Neuronal stem cell (in vitro differentiated cells): ENCODE results near the gene KLK7.

Source experiments
- DNase-seq: peaks from one replicate; pipeline ENCODE4 v3.0.0-alpha.2; 2013; ENCODE audit warnings: low spot score
- H2AFZ ChIP-seq: one replicate; pipeline ENCODE4 v1.6.1; 2013; ENCODE audit warnings: mild to moderate bottlenecking, low read length, inconsistent platforms
- H2AK5ac ChIP-seq: 2 replicates; pipeline ENCODE4 v1.6.1; 2013; ENCODE audit warnings: low read depth, mild to moderate bottlenecking, inconsistent platforms, low read length, moderate library complexity, mixed read lengths
- H2BK120ac ChIP-seq: 2 replicates; pipeline ENCODE4 v1.6.1; 2013; ENCODE audit warnings: low read depth, mild to moderate bottlenecking, inconsistent platforms, low read length, moderate library complexity, mixed read lengths
- H2BK12ac ChIP-seq: one replicate; pipeline ENCODE4 v1.6.1; 2013; ENCODE audit warnings: low read length, inconsistent platforms
- H2BK15ac ChIP-seq: 2 replicates; pipeline ENCODE4 v1.6.1; 2013; ENCODE audit warnings: mild to moderate bottlenecking, low read length, inconsistent platforms, mixed read lengths
- H2BK5ac ChIP-seq: one replicate; pipeline ENCODE4 v1.6.1; 2013; ENCODE audit warnings: inconsistent platforms, mild to moderate bottlenecking, low read length, moderate library complexity
- H3K14ac ChIP-seq: one replicate; pipeline ENCODE4 v1.6.1; 2013; ENCODE audit warnings: low read length, inconsistent platforms
- H3K18ac ChIP-seq: 2 replicates; pipeline ENCODE4 v1.6.1; 2013; ENCODE audit warnings: low read length, inconsistent platforms
- H3K23ac ChIP-seq: 2 replicates; pipeline ENCODE4 v1.6.1; 2013; ENCODE audit warnings: low read depth, mild to moderate bottlenecking, mixed read lengths, low read length, inconsistent platforms; ENCODE audit not compliant: poor library complexity
- H3K27ac ChIP-seq: replicated peaks from 3 replicates; pipeline ENCODE4 v1.5.1; 2013; ENCODE audit warnings: low read length, inconsistent platforms
- H3K27me3 ChIP-seq, 3 experiments: 2 replicates each; pipeline ENCODE4 v1.6.1; 2013; ENCODE audit warnings: low read length in 3 of 3, mild to moderate bottlenecking in 2 of 3, inconsistent platforms in 1 of 3, low read depth in 1 of 3, mixed read lengths in 1 of 3, moderate library complexity in 1 of 3; ENCODE audit not compliant: control insufficient read depth in 3 of 3, insufficient read depth in 3 of 3
- H3K36me3 ChIP-seq, 2 donors: replicated peaks in 1 of 2; 2 replicates each; pipeline ENCODE4 v1.6.1; 2013; ENCODE audit warnings: low read length in 2 of 2; ENCODE audit not compliant: control insufficient read depth in 2 of 2, insufficient read depth in 2 of 2
- H3K4ac ChIP-seq: 2 replicates; pipeline ENCODE4 v1.6.1; 2013; ENCODE audit warnings: inconsistent platforms, mild to moderate bottlenecking, low read length, moderate library complexity
- H3K4me1 ChIP-seq, 2 donors: 1 replicate in 1 of 2; 2 replicates in 1 of 2; pipeline ENCODE4 v1.6.1; 2013; ENCODE audit warnings: low read length in 2 of 2, low read depth in 1 of 2; ENCODE audit not compliant: control insufficient read depth in 2 of 2, insufficient read depth in 1 of 2
- H3K4me2 ChIP-seq: one replicate; pipeline ENCODE4 v1.6.1; 2013; ENCODE audit warnings: mild to moderate bottlenecking, low read length, inconsistent platforms; ENCODE audit not compliant: insufficient read depth, poor library complexity, severe bottlenecking
- H3K4me3 ChIP-seq, 2 donors: 2 replicates each; pipeline ENCODE4 v1.5.1; 2013; ENCODE audit warnings: low read length in 2 of 2, mild to moderate bottlenecking in 2 of 2, inconsistent platforms in 1 of 2, moderate library complexity in 1 of 2
- H3K79me1 ChIP-seq: one replicate; pipeline ENCODE4 v1.6.1; 2013; ENCODE audit warnings: low read depth, mild to moderate bottlenecking, inconsistent platforms, low read length, moderate library complexity
- H3K9ac ChIP-seq: one replicate; pipeline ENCODE4 v1.6.1; 2013; ENCODE audit warnings: mild to moderate bottlenecking, low read depth, low read length, inconsistent platforms; ENCODE audit not compliant: poor library complexity
- H3K9me3 ChIP-seq, 2 donors: replicated peaks in 1 of 2; 2 replicates each; pipeline versions ENCODE3 to v1.6.1; 2013; ENCODE audit warnings: low read length in 2 of 2, mild to moderate bottlenecking in 2 of 2, inconsistent platforms in 1 of 2, low read depth in 1 of 2, mixed read lengths in 1 of 2, moderate library complexity in 1 of 2; ENCODE audit not compliant: control insufficient read depth in 2 of 2, insufficient read depth in 1 of 2
- H4K8ac ChIP-seq: one replicate; pipeline ENCODE4 v1.6.1; 2013; ENCODE audit warnings: low read depth, mild to moderate bottlenecking, inconsistent platforms, low read length, moderate library complexity
- H4K91ac ChIP-seq: one replicate; pipeline ENCODE4 v1.6.1; 2013; ENCODE audit warnings: low read length, low read depth, mild to moderate bottlenecking, inconsistent platforms; ENCODE audit not compliant: poor library complexity
- WGBS, 2 donors: extraction: QIAGEN DNeasy Blood & Tissue Kit; methylation state at CpG; one replicate each; pipeline ENCODE4 v1.1.7; 2013; ENCODE audit warnings: missing lambda C conversion rate in 2 of 2, mixed read lengths in 1 of 2; ENCODE audit not compliant: insufficient read length in 2 of 2, insufficient replicate concordance in 1 of 2; ENCODE audit errors: extremely low coverage in 2 of 2; 5-methylcytosine and 5-hydroxymethylcytosine counted together

The KLK7 gene

DNA sequence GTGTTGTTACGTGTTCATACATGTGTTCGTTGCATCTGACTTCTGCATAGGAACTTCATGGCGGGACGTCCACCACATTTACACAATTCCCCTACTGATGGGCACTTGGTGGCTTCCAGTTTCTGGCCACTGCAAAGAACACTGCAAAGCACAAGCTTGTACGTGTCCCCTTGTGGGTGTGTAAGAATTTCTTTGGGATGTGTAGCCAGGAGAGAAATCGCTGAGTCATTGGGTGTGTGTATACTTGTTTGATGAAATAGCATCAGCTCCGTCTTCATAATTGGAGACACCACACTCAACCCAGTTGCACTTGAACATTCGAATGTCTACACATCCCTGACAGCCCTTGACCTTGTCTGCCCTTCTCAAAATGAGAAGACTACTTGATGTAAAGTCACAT, 50.1 kb downstream of the KLK7 start:
- Histone ChIP-seq H3K23ac (no peak overlapping the region), H4K91ac (no peak overlapping the region), H3K79me1 (no peaks in the 10 kb centered on the region), H2BK12ac (no peak overlapping the region), H3K36me3 (no peaks in the 10 kb centered on the region), H3K4ac (no peak overlapping the region), H2AFZ (no peak overlapping the region), H3K14ac (no peak overlapping the region), H3K4me1 (no peaks in the 10 kb centered on the region), H3K9ac (no peak overlapping the region), H3K9me3 (peaks cover 0 to 2% of the 10 kb centered on the region in 2 donors), H2BK15ac (no peak overlapping the region), H2BK120ac (no peak overlapping the region), H3K4me2 (no peak overlapping the region), H3K27ac (no peak overlapping the region), H2AK5ac (no peak overlapping the region), H2BK5ac (no peak overlapping the region), H3K18ac (no peak overlapping the region), H3K27me3 (peaks cover 0 to 5% (median 0%) of the 10 kb centered on the region in 3 experiments), H4K8ac (no peak overlapping the region), H3K4me3 (no peak overlapping the region)
- WGBS, 2 donors, result no CpG with 5 or more reads among the region's 8 CpGs
- DNase-seq, result no peak

- H3K27ac ChIP-seq, result no peak overlapping the region
- no peak overlapping the region for H2AK5ac ChIP-seq
- H2BK5ac ChIP-seq, result no peak overlapping the region
- H3K4me3 ChIP-seq, result no peak overlapping the region
- no peaks in the 10 kb centered on the region for H3K36me3 ChIP-seq
- DNase-seq, result no peak
- H3K23ac ChIP-seq, result no peak overlapping the region
- H3K4me1 ChIP-seq, result no peaks in the 10 kb centered on the region
- H2BK15ac ChIP-seq, result no peak overlapping the region
- no peak overlapping the region for H3K14ac ChIP-seq
- no peak overlapping the region for H3K9ac ChIP-seq
- H3K27me3 ChIP-seq, result peaks cover 0 to 5% (median 0%) of the 10 kb centered on the region in 3 experiments
- H3K79me1 ChIP-seq, result no peaks in the 10 kb centered on the region
- no CpG with 5 or more reads among the region's 4 CpGs for WGBS, 2 donors
- H3K18ac ChIP-seq, result no peak overlapping the region
- no peak overlapping the region for H4K8ac ChIP-seq
- no peak overlapping the region for H2AFZ ChIP-seq
- no peak overlapping the region for H2BK12ac ChIP-seq
- no peak overlapping the region for H4K91ac ChIP-seq
- H2BK120ac ChIP-seq, result no peak overlapping the region
- peaks cover 0 to 2% of the 10 kb centered on the region in 2 donors for H3K9me3 ChIP-seq
- H3K4ac ChIP-seq, result no peak overlapping the region
- H3K4me2 ChIP-seq, result no peak overlapping the region
These were observed 51.0 kb downstream of the KLK7 start for GRCh38 chr19:50932690-50933083.

- no CpG with 5 or more reads among the region's 11 CpGs for WGBS, 2 donors
- Histone ChIP-seq H3K4me2 (no peak overlapping the region), H3K4ac (no peak overlapping the region), H3K18ac (no peak overlapping the region), H3K79me1 (no peaks in the 10 kb centered on the region), H2AFZ (no peak overlapping the region), H2BK120ac (no peak overlapping the region), H2BK12ac (no peak overlapping the region), H2BK15ac (no peak overlapping the region), H4K91ac (no peak overlapping the region), H2BK5ac (no peak overlapping the region), H4K8ac (no peak overlapping the region), H3K14ac (no peak overlapping the region), H3K4me1 (no peaks in the 10 kb centered on the region), H2AK5ac (no peak overlapping the region), H3K27me3 (peaks cover 0 to 5% (median 0%) of the 10 kb centered on the region in 3 experiments), H3K9me3 (peaks cover 0 to 2% of the 10 kb centered on the region in 2 donors), H3K36me3 (no peaks in the 10 kb centered on the region), H3K27ac (no peak overlapping the region), H3K9ac (no peak overlapping the region), H3K23ac (no peak overlapping the region), H3K4me3 (no peak overlapping the region)
- no peak for DNase-seq
These were observed 51.6 kb downstream of the KLK7 start for GRCh38 chr19:50932018-50932689.

GRCh38 chr19:50931023-50931422, 52.7 kb downstream of the KLK7 start:
- no peaks in the 10 kb centered on the region for H3K36me3 ChIP-seq
- no peak for DNase-seq
- H3K79me1 ChIP-seq, result no peaks in the 10 kb centered on the region
- H3K27ac ChIP-seq, result no peak overlapping the region
- H3K9me3 ChIP-seq, result peaks cover 0 to 2% of the 10 kb centered on the region in 2 donors
- H3K23ac ChIP-seq, result no peak overlapping the region
- H3K18ac ChIP-seq, result no peak overlapping the region
- no peak overlapping the region for H4K8ac ChIP-seq
- peaks cover 0 to 5% (median 3%) of the 10 kb centered on the region in 3 experiments for H3K27me3 ChIP-seq
- no peak overlapping the region for H3K4me3 ChIP-seq
- no peak overlapping the region for H2BK15ac ChIP-seq
- H2BK12ac ChIP-seq, result no peak overlapping the region
- no peak overlapping the region for H3K4ac ChIP-seq
- no peak overlapping the region for H3K9ac ChIP-seq
- no peak overlapping the region for H3K14ac ChIP-seq
- H3K4me2 ChIP-seq, result no peak overlapping the region
- H4K91ac ChIP-seq, result no peak overlapping the region
- H2AK5ac ChIP-seq, result no peak overlapping the region
- no peak overlapping the region for H2BK5ac ChIP-seq
- H3K4me1 ChIP-seq, result no peaks in the 10 kb centered on the region
- no peak overlapping the region for H2AFZ ChIP-seq
- no peak overlapping the region for H2BK120ac ChIP-seq
